Endothelial cell of umbilical vein (primary cell): ENCODE data around the gene HDAC4. TPM values are rescaled to one million over a fixed set of nuclear protein-coding genes. Genes with fewer than 3 reads are reported as not detected.

Experiments
- BruUV-seq: library from RNA; stranded (reverse); fragments of 400-500 nt; replicated peaks from 2 replicates; lab custom pipeline; 2021; lab: Mats Ljungman, UMichigan
- CTCF ChIA-PET: fragments of 300-600, 350-600 bp; sonication (Branson Sonifier 250); formaldehyde crosslinking; loops from one replicate; lab custom pipeline; 2021; ENCODE audit warnings: antibody characterized with exemption, inconsistent platforms; lab: Charles Lee
- POLR2A ChIA-PET: fragments of 300-600, 350-600 bp; sonication (Branson Sonifier 250); formaldehyde crosslinking; loops from one replicate; lab custom pipeline; 2021; ENCODE audit warnings: antibody characterized with exemption, inconsistent platforms; lab: Charles Lee
- DNase-seq: peaks from one replicate; pipeline ENCODE4 v3.0.0-alpha.2; 2011; ENCODE audit warnings: low read depth, low spot score
- FAIRE-seq: peaks from 2 replicates; lab custom pipeline; 2011; peaks lifted over from hg19 to GRCh38; lab: Jason Lieb, UNC
- H2AFZ ChIP-seq: 2 replicates; pipeline ENCODE4 v1.6.0; 2012; ENCODE audit warnings: low read depth, low read length, control low read depth, inconsistent platforms
- H3K27ac ChIP-seq: 2 replicates; pipeline ENCODE4 v1.5.1; 2011; ENCODE audit warnings: low read depth, mild to moderate bottlenecking, control low read depth, low read length, moderate library complexity; ENCODE audit not compliant: insufficient read depth
- H3K27me3 ChIP-seq, 2 experiments: 2 replicates each; pipeline versions ENCODE4 v1.6.0 to v1.6.1; 2011; ENCODE audit warnings: low read length in 2 of 2, mixed read lengths in 1 of 2; ENCODE audit not compliant: control insufficient read depth in 2 of 2, insufficient read depth in 2 of 2
- H3K36me3 ChIP-seq, 2 experiments: 2 replicates in 1 of 2; 3 replicates in 1 of 2; pipeline ENCODE4 v1.5.1; 2011; ENCODE audit warnings: low read length in 2 of 2, mild to moderate bottlenecking in 1 of 2, moderate library complexity in 1 of 2; ENCODE audit not compliant: control insufficient read depth in 2 of 2, insufficient read depth in 2 of 2; ENCODE audit errors: extremely low read depth in 1 of 2
- H3K4me1 ChIP-seq: 3 replicates; pipeline ENCODE4 v1.5.1; 2011; ENCODE audit warnings: mild to moderate bottlenecking, low read length; ENCODE audit not compliant: control insufficient read depth, insufficient read depth; ENCODE audit errors: extremely low read depth
- H3K4me2 ChIP-seq: 2 replicates; pipeline ENCODE4 v1.6.1; 2011; ENCODE audit warnings: low read length, control low read depth, mixed read lengths; ENCODE audit not compliant: insufficient read depth
- H3K4me3 ChIP-seq, 3 experiments: fragments of 200-600 bp in 1 of 3; sonication (generic), shearing (Covaris generic) in 1 of 3; replicated peaks in 1 of 3; 2 replicates each; pipeline ENCODE4 v1.5.1; 2011 to 2016; ENCODE audit warnings: control low read depth in 3 of 3, low read length in 3 of 3, mild to moderate bottlenecking in 2 of 3, inconsistent platforms in 1 of 3, low read depth in 1 of 3, moderate library complexity in 1 of 3; ENCODE audit not compliant: insufficient read depth in 1 of 3
- H3K79me2 ChIP-seq: 2 replicates; pipeline ENCODE4 v1.6.0; 2012; ENCODE audit warnings: low read length, inconsistent platforms; ENCODE audit not compliant: control insufficient read depth, insufficient read depth
- H3K9ac ChIP-seq: replicated peaks from 2 replicates; pipeline ENCODE3; 2011; ENCODE audit warnings: low read length, control low read depth; ENCODE audit not compliant: insufficient read depth; ENCODE audit errors: extremely low read depth
- H3K9me1 ChIP-seq: replicated peaks from 3 replicates; pipeline ENCODE4 v1.6.0; 2011; ENCODE audit warnings: mild to moderate bottlenecking, low read length; ENCODE audit not compliant: control insufficient read depth, insufficient read depth; ENCODE audit errors: extremely low read depth
- H3K9me3 ChIP-seq: replicated peaks from 2 replicates; pipeline ENCODE4 v1.5.1; 2012; ENCODE audit warnings: low read length, inconsistent platforms; ENCODE audit not compliant: control insufficient read depth, insufficient read depth
- H4K20me1 ChIP-seq: replicated peaks from 2 replicates; pipeline ENCODE3; 2011; ENCODE audit warnings: mild to moderate bottlenecking, low read length; ENCODE audit not compliant: control insufficient read depth, insufficient read depth; ENCODE audit errors: extremely low read depth
- CTCF ChIP-seq, 2 donors: IDR thresholded peaks; 1 replicate in 1 of 2; 2 replicates in 1 of 2; pipeline ENCODE4 v1.5.1; 2011; ENCODE audit warnings: low read length in 2 of 2, mild to moderate bottlenecking in 2 of 2, moderate library complexity in 2 of 2, control low read depth in 1 of 2, inconsistent platforms in 1 of 2, low read depth in 1 of 2; ENCODE audit not compliant: insufficient read depth in 1 of 2; ENCODE audit errors: extremely low read depth in 1 of 2
- EZH2 ChIP-seq: IDR thresholded peaks from 2 replicates; pipeline ENCODE4 v1.6.1; 2012; ENCODE audit warnings: borderline replicate concordance, low read depth, mild to moderate bottlenecking, moderate library complexity, low read length, inconsistent platforms; ENCODE audit not compliant: severe bottlenecking
- FOS ChIP-seq: IDR thresholded peaks from 2 replicates; pipeline ENCODE4 v1.6.1; 2011; ENCODE audit warnings: mild to moderate bottlenecking, low read length, moderate library complexity, borderline replicate concordance; ENCODE audit not compliant: insufficient read depth
- GATA2 ChIP-seq: IDR thresholded peaks from 2 replicates; pipeline ENCODE4 v1.7.0; 2011; ENCODE audit warnings: low read depth, mild to moderate bottlenecking, moderate library complexity, mixed read lengths, low read length; ENCODE audit not compliant: insufficient read length, insufficient read depth
- JUN ChIP-seq: IDR thresholded peaks from 2 replicates; pipeline ENCODE4 v1.6.1; 2011; ENCODE audit warnings: borderline replicate concordance, low read depth; ENCODE audit not compliant: insufficient read length, insufficient read depth
- MAX ChIP-seq: IDR thresholded peaks from 2 replicates; pipeline ENCODE4 v1.6.1; 2011; ENCODE audit not compliant: insufficient read depth, insufficient read length
- MYC ChIP-seq: IDR thresholded peaks from one replicate; pipeline ENCODE4 v1.6.1; 2011; ENCODE audit warnings: mild to moderate bottlenecking, low read depth, low read length
- POLR2A ChIP-seq: IDR thresholded peaks from 2 replicates; pipeline ENCODE4 v1.6.1; 2012; ENCODE audit warnings: low read depth, mild to moderate bottlenecking, control low read depth, low read length
- POLR2AphosphoS5 ChIP-seq: IDR thresholded peaks from 2 replicates; pipeline ENCODE4 v1.6.1; 2012; ENCODE audit warnings: low read depth, mild to moderate bottlenecking, control low read depth, low read length, moderate library complexity; ENCODE audit not compliant: insufficient read depth
- dilution Hi-C: fragments of 300-500 bp; cut with MboI; formaldehyde crosslinking; loops from one replicate; pipeline ENCODE4 v1.15.0; 2019; ENCODE audit warnings: low sequenced_read_pairs; ENCODE audit not compliant: extremely low pct_ligation_motif_present
- intact Hi-C: fragments of 100-400 bp; cut with micrococcal nuclease; formaldehyde crosslinking; loops from one replicate; pipeline ENCODE4 v1.10.0; 2022
- polyA plus RNA-seq, 4 experiments: library from polyadenylated mRNA; depleted of rRNA in 3 of 4; stranded (reverse) in 3 of 4; unstranded in 1 of 4; fragments of >200 nt; gene quantifications; 2 replicates each; pipeline versions ENCODE4 v1.2.1 to v1.2.3, GENCODE V29; 2011 to 2012; ENCODE audit warnings: missing spikeins in 1 of 4
- total RNA-seq: library from RNA; stranded (reverse); gene quantifications from 2 replicates; pipeline ENCODE4 v1.2.3, GENCODE V29; 2021

The HDAC4 gene
- total and polyA plus RNA-seq, 2 donors (not counting 3 experiments of a cell fraction or from before 2014, with no cell fraction given), result 13.4 to 33.0 TPM

DNA sequence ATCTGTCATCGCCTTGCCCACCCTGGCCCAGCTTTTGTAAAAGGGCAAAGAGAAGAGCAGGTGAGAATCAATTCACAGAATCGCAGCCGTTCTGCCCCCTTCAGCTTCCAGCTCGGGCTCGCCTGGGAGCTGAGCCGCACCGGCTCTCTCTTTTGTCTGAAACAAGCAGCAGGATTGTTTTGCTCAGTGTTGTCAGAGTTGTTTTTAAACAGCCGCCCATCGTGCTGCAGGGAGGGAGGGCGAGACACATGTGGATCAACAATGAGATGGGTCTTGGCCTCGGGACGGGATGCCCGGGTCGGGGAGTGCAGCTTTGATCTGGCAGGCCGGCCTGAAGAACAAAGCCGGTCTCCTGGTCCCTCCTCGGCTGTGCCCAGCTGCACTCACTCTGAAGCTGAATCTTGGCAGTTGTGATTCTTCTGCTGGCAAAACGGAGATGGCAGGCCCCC is 39.7 kb upstream of the HDAC4 start:
- no peak overlapping the region for H3K4me2 ChIP-seq
- BruUV-seq, result no TSS peak
- ChIA-PET CTCF (no interaction called here), POLR2A (no interaction called here)
- DNase-seq (peak; percentile 4), FAIRE-seq (no peak)
- H2AFZ ChIP-seq, result no peak overlapping the region
- intact Hi-C loops (no loop called here), dilution Hi-C loops (no loop called here)
- H3K9me3 ChIP-seq, result no peaks in the 10 kb centered on the region
- no peaks in the 10 kb centered on the region for H3K79me2 ChIP-seq
- no peak overlapping the region for H3K9ac ChIP-seq
- H3K4me3 ChIP-seq, result no peak overlapping the region
- H3K9me1 ChIP-seq, result no peaks in the 10 kb centered on the region
- TF ChIP-seq FOS (no peak), POLR2A (no peak), GATA2 (no peak)
- H3K27me3 ChIP-seq, result peaks cover 0 to 4% of the 10 kb centered on the region in 2 experiments
- no peaks in the 10 kb centered on the region for H3K4me1 ChIP-seq
- no peaks in the 10 kb centered on the region for H3K36me3 ChIP-seq
- H4K20me1 ChIP-seq, result no peaks in the 10 kb centered on the region
- H3K27ac ChIP-seq, result no peak overlapping the region

DNA sequence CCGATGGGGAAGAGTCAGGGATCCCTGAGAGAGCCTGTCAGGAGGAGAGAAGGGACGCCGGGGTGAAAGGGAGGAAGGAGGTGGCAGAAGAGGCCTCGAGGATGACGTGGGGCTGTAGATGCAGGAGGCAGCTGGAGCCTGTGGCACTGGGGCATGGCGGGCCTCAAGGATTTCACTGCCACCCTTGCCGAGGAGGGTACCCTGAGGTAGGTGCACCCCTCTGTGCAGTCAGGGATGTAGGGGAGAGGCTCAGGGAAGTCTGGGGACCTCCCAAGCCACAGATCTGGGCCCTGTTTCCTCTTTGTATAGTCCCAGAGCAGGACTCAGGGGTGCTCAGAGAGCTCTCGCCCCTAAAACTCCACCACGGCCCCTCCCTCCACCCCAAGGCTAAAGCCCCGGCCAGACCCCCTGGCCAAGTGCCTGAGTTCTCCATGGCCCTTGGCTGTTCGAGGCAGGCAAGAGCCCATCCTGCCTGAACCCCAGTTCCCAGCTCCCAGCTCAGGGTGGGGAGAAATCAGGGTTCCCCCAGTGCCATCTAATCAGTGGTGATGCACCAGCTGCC is 39.0 kb upstream of the HDAC4 start:
- ChIA-PET POLR2A (no interaction called here), CTCF (no interaction called here)
- no peak overlapping the region for H2AFZ ChIP-seq
- no peak overlapping the region for H3K4me2 ChIP-seq
- no peaks in the 10 kb centered on the region for H3K9me1 ChIP-seq
- no peak overlapping the region for H3K4me3 ChIP-seq
- no peaks in the 10 kb centered on the region for H3K36me3 ChIP-seq
- dilution Hi-C loops, result no loop called here
- no peaks in the 10 kb centered on the region for H3K4me1 ChIP-seq
- DNase-seq (no peak), FAIRE-seq (no peak)
- no TSS peak for BruUV-seq
- no peaks in the 10 kb centered on the region for H3K79me2 ChIP-seq
- no peaks in the 10 kb centered on the region for H4K20me1 ChIP-seq
- intact Hi-C loops, result no loop called here
- no peak overlapping the region for H3K27ac ChIP-seq
- no peak overlapping the region for H3K9ac ChIP-seq
- TF ChIP-seq POLR2AphosphoS5 (no peak), GATA2 (no peak), MYC (no peak), FOS (no peak), JUN (no peak), EZH2 (no peak), POLR2A (no peak), CTCF (IDR thresholded peaks at IDR 0.05; ENCODE audit: extremely low read depth in 1 of 2, insufficient read depth in 1 of 2, low read depth in 1 of 2, low read length in 2 of 2) (no peak), MAX (no peak)
- no peaks in the 10 kb centered on the region for H3K9me3 ChIP-seq
- H3K27me3 ChIP-seq, result peaks cover 0 to 4% of the 10 kb centered on the region in 2 experiments
